HepG2 (cell line): ENCODE results near the gene L3MBTL1. TPM values are rescaled to one million over a fixed set of nuclear protein-coding genes. Genes with fewer than 3 reads are reported as not detected.
A peak's percentile ranks its signal among the peaks of the same experiment; 100 is the strongest.

Experiments used
- ARID2 ChIP-seq: sonication (generic); formaldehyde crosslinking; IDR thresholded peaks from 2 replicates; pipeline ENCODE4 v1.8.1; 2022; ENCODE audit warnings: mild to moderate bottlenecking, missing genetic modification reagents, borderline replicate concordance
- CBX1 ChIP-seq: IDR thresholded peaks from one replicate; pipeline ENCODE4 v1.6.1; 2016; ENCODE audit warnings: antibody characterized with exemption, low read depth
- CTCF ChIP-seq: sonication (generic); formaldehyde crosslinking; IDR thresholded peaks from 2 replicates; pipeline ENCODE4 v1.5.0; 2020; ENCODE audit warnings: mild to moderate bottlenecking, missing genetic modification reagents, moderate library complexity
- ELF3 ChIP-seq: IDR thresholded peaks from 2 replicates; pipeline ENCODE4 v1.6.1; 2016; ENCODE audit warnings: missing genetic modification reagents, missing compliant biosample characterization
- ELF4 ChIP-seq: sonication (generic); formaldehyde crosslinking; IDR thresholded peaks from 2 replicates; pipeline ENCODE4 v1.5.0; 2020; ENCODE audit warnings: missing genetic modification reagents, mild to moderate bottlenecking, moderate library complexity, borderline replicate concordance
- EP300 ChIP-seq, 3 experiments: sonication (generic) in 1 of 3; formaldehyde crosslinking in 1 of 3; IDR thresholded peaks; 2 replicates each; pipeline versions ENCODE4 v1.5.1 to v1.6.1; 2011 to 2020; ENCODE audit warnings: low read depth in 2 of 3, low read length in 2 of 3, borderline replicate concordance in 1 of 3, improper control_type of control experiment in 1 of 3, mild to moderate bottlenecking in 1 of 3, missing genetic modification reagents in 1 of 3, moderate library complexity in 1 of 3
- ERF ChIP-seq: IDR thresholded peaks from 2 replicates; pipeline ENCODE4 v1.6.1; 2018; ENCODE audit warnings: missing biosample characterization, missing genetic modification reagents
- HDAC2 ChIP-seq: sonication (generic); formaldehyde crosslinking; IDR thresholded peaks from 2 replicates; pipeline ENCODE4 v1.4.0; 2020; ENCODE audit warnings: missing genetic modification reagents
- HNRNPL ChIP-seq: fragments of 200-400 bp; formaldehyde crosslinking; IDR thresholded peaks from 2 replicates; pipeline ENCODE4 v1.6.1; 2017; ENCODE audit warnings: mild to moderate bottlenecking, low read depth, low read length
- HOXA5 ChIP-seq: sonication (generic); formaldehyde crosslinking; IDR thresholded peaks from 2 replicates; pipeline ENCODE4 v1.4.0; 2020; ENCODE audit warnings: missing genetic modification reagents
- MED8 ChIP-seq: sonication (generic); formaldehyde crosslinking; IDR thresholded peaks from 2 replicates; pipeline ENCODE4 v1.8.1; 2023; ENCODE audit warnings: mild to moderate bottlenecking, missing genetic modification reagents; ENCODE audit not compliant: insufficient replicate concordance
- PHF8 ChIP-seq: sonication (generic); formaldehyde crosslinking; IDR thresholded peaks from 2 replicates; pipeline ENCODE4 v1.5.0; 2020; ENCODE audit warnings: missing genetic modification reagents
- RBAK ChIP-seq: sonication (generic); formaldehyde crosslinking; IDR thresholded peaks from 2 replicates; pipeline ENCODE4 v1.5.1; 2020; ENCODE audit warnings: mild to moderate bottlenecking, missing genetic modification reagents
- RCOR2 ChIP-seq: IDR thresholded peaks from 2 replicates; pipeline ENCODE4 v1.6.1; 2016; ENCODE audit warnings: missing biosample characterization, missing genetic modification reagents
- RFXANK ChIP-seq: IDR thresholded peaks from 2 replicates; pipeline ENCODE4 v1.6.1; 2016
- SATB2 ChIP-seq: sonication (generic); formaldehyde crosslinking; IDR thresholded peaks from 2 replicates; pipeline ENCODE4 v1.5.0; 2020; ENCODE audit warnings: missing genetic modification reagents
- SP4 ChIP-seq: sonication (generic); formaldehyde crosslinking; IDR thresholded peaks from 2 replicates; pipeline ENCODE4 v1.8.1; 2023; ENCODE audit warnings: mild to moderate bottlenecking, missing genetic modification reagents
- SRF ChIP-seq: IDR thresholded peaks from 2 replicates; pipeline ENCODE4 v1.6.1; 2011; ENCODE audit warnings: mild to moderate bottlenecking, low read depth, low read length, moderate library complexity
- ZNF136 ChIP-seq: sonication (generic); formaldehyde crosslinking; IDR thresholded peaks from 2 replicates; pipeline ENCODE4 v1.8.1; 2022; ENCODE audit warnings: low read depth, mild to moderate bottlenecking, moderate library complexity, missing genetic modification reagents
- ZNF24 ChIP-seq: fragments of 450-650 bp; IDR thresholded peaks from 2 replicates; pipeline ENCODE4 v1.6.1; 2017; ENCODE audit warnings: antibody characterized with exemption, mild to moderate bottlenecking
- ZNF512 ChIP-seq: sonication (generic); formaldehyde crosslinking; IDR thresholded peaks from 2 replicates; pipeline ENCODE4 v1.4.0; 2020; ENCODE audit warnings: mild to moderate bottlenecking, missing genetic modification reagents
- ZNF580 ChIP-seq: IDR thresholded peaks from 2 replicates; pipeline ENCODE4 v1.6.1; 2016; ENCODE audit warnings: low read depth, borderline replicate concordance
- ZNF598 ChIP-seq: sonication (generic); formaldehyde crosslinking; IDR thresholded peaks from 2 replicates; pipeline ENCODE4 v1.5.1; 2020; ENCODE audit warnings: mild to moderate bottlenecking, missing genetic modification reagents, borderline replicate concordance
- ZNF607 ChIP-seq: sonication (generic); formaldehyde crosslinking; IDR thresholded peaks from 2 replicates; pipeline ENCODE4 v1.5.1; 2020; ENCODE audit warnings: missing genetic modification reagents, mild to moderate bottlenecking, borderline replicate concordance
- ZNF644 ChIP-seq: IDR thresholded peaks from 2 replicates; pipeline ENCODE4 v1.6.1; 2016; ENCODE audit warnings: low read depth
- ZNF746 ChIP-seq: sonication (generic); formaldehyde crosslinking; IDR thresholded peaks from 2 replicates; pipeline ENCODE4 v1.8.0; 2022; ENCODE audit warnings: mild to moderate bottlenecking, missing genetic modification reagents
- ZNF766 ChIP-seq: sonication (generic); formaldehyde crosslinking; IDR thresholded peaks from 2 replicates; pipeline ENCODE4 v1.5.0; 2020; ENCODE audit warnings: missing genetic modification reagents, borderline replicate concordance
- ZNF777 ChIP-seq: sonication (generic); formaldehyde crosslinking; IDR thresholded peaks from 2 replicates; pipeline ENCODE4 v1.4.0; 2020; ENCODE audit warnings: missing genetic modification reagents
- polyA plus RNA-seq, 8 experiments: library from polyadenylated mRNA; depleted of rRNA in 3 of 8; stranded (reverse) in 7 of 8; unstranded in 1 of 8; fragments of >200 nt; fragmentation: Illumina TruSeq in 4 of 8; extraction: Trizol in 4 of 8; gene quantifications; 2 replicates each; pipeline versions ENCODE4 v1.2.1 to v1.2.3, GENCODE V29; 2011 to 2016; ENCODE audit warnings: low read depth in 4 of 8, missing spikeins in 1 of 8, mixed read lengths in 1 of 8; ENCODE audit not compliant: insufficient read depth in 1 of 8
- total RNA-seq, 5 experiments: library from RNA; depleted of rRNA; stranded (reverse); fragments of >200 nt; fragmentation: Illumina TruSeq; extraction: Trizol; gene quantifications; 2 replicates each; pipeline ENCODE4 v1.2.3, GENCODE V29; 2016; ENCODE audit warnings: low read depth in 1 of 5

The L3MBTL1 gene
- total and polyA plus RNA-seq, 2 of the 13 experiments (the other 11 are each of a cell fraction or from before 2014, with no cell fraction given), result 9.0 to 17.8 TPM

- TF ChIP-seq ZNF512 (CRISPR knock-in tag) (0 out of 2 replicates have a peak, but pooled peaks have one; percentile 41), PHF8 (CRISPR knock-in tag) (peak; percentile 28; the same call in 1 of the 2 replicates), ELF3 (peak; percentile 89), RCOR2 (peak; percentile 75), SP4 (CRISPR knock-in tag) (no peak), MED8 (no peak), HOXA5 (CRISPR knock-in tag) (peak; percentile 39; the same call in 1 of the 2 replicates), ZNF24 (no peak), ZNF580 (CRISPR knock-in tag) (peak; percentile 85; the same call in 1 of the 2 replicates), ZNF766 (CRISPR knock-in tag) (peak; percentile 62; the same call in 1 of the 2 replicates), SRF (no peak), RFXANK (peak; percentile 58; the same call in 1 of the 2 replicates), ZNF598 (CRISPR knock-in tag) (peak; percentile 82), ZNF644 (CRISPR knock-in tag) (peak; percentile 83), ZNF607 (CRISPR knock-in tag) (peak; percentile 99), ARID2 (peak; percentile 85), ZNF777 (CRISPR knock-in tag) (0 out of 2 replicates have a peak, but pooled peaks have one; percentile 38), HDAC2 (peak; percentile 94), ELF4 (CRISPR knock-in tag) (no peak), ERF (peak; percentile 99), EP300 (IDR thresholded peaks at IDR 0.05; ENCODE audit: low read depth in 2 of 2, low read length in 2 of 2) (peak in 1 of 2 experiments; percentile 43; a peak in 1 of 4 replicates), EP300 (CRISPR knock-in tag; IDR thresholded peaks at IDR 0.05; ENCODE audit: borderline replicate concordance) (peak; percentile 67; the same call in 1 of the 2 replicates), RBAK (CRISPR knock-in tag) (0 out of 2 replicates have a peak, but pooled peaks have one; percentile 21), ZNF136 (CRISPR knock-in tag) (peak; percentile 96), CTCF (CRISPR knock-in tag) (peak; percentile 44), ZNF746 (CRISPR knock-in tag) (peak; percentile 52; the same call in 1 of the 2 replicates), HNRNPL (no peak), SATB2 (CRISPR knock-in tag) (no peak), CBX1 (peak; percentile 77)
Measured at GRCh38 chr20:43530321-43531090, 23.0 kb downstream of the L3MBTL1 start (continued).
